Amygdala (tissue), 56 donors: Measurements from ENCODE around the gene PTPRN2.
"Not testable (repeated sequence)": the region's sequence is repeated elsewhere in the genome, so short reads cannot be mapped to it uniquely, and the experiment has no call there.

Experiments
- DNase-seq, 56 donors: peaks; one replicate each; lab custom pipeline; 2025; lab: John Stamatoyannopoulos, UW

PTPRN2 gene

DNA sequence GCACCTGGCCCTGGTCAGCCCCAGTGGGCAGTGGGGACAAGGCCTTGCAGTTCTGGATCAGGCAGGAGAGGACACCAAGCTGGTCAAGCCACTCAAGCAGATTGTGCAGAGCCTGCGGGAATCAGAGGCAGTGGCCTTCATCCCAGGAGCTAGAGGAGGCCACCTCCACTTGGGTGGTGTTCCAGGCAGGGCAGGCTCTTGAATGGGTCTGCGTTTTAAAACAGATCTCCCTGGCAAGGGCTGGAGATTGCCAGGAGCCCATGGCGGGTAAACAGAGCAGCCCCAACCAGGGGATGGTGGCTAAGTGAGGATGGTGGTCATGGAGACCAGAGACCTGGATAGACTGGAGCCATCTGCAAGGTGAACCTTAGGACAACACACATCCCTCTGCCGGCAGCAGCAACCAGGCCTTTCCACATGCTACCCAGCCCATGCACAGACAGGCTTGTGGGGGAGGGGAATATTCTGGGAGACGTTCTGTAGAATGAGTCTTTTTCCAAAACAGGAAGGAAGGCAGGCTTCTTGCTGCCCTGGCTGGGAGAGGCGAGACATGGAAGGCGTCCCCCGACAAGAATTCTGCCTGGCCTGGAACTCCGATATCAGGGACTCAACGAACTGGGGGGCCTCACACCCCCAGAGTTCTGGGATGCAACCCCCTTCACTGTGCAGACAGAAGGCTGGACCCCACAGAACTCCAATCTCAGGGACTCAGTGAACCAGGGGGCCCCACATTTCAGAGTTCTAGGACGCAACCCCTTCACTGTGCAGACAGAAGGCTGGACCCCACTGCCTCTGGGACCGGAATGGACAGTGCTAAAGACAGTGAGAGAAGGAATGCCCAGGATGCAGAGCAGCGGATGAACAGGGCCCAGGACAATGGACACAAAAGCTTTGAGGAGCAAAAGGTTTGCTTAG is 264.8 kb downstream of the PTPRN2 start:
- DNase-seq: no peak

DNA sequence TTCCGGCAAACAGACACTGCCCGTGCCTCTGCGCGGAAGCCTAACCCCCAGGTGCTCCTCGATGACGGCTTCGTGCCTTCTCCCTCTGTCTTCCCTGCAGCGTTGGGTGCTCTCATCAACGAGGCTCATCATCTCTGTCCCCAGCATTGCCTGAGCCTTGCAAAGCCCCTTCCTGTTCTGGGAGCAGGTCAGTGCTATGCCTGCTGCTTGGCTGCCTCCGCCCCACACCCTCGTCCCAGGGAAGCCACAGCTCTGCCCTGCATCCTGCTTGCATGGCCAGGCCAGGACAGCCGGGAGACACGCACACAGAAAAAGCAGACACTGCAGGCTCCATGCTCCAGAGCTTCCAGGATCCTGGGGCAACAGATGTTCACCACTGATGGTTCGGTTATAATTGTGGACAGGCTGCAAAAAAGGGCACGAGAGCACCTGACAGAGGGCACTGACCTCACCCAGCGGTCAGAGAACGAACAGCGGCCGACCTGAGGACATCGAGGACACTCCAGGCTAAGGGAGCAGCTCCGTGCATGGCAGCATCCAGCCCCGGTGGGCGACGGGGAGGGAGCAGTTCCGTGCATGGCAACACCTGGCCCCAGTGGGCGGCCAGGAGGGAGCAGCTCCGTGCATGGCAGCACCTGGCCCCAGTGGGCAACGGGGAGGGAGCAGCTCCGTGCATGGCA is 265.5 kb downstream of the PTPRN2 start:
- DNase-seq: no peak

DNA sequence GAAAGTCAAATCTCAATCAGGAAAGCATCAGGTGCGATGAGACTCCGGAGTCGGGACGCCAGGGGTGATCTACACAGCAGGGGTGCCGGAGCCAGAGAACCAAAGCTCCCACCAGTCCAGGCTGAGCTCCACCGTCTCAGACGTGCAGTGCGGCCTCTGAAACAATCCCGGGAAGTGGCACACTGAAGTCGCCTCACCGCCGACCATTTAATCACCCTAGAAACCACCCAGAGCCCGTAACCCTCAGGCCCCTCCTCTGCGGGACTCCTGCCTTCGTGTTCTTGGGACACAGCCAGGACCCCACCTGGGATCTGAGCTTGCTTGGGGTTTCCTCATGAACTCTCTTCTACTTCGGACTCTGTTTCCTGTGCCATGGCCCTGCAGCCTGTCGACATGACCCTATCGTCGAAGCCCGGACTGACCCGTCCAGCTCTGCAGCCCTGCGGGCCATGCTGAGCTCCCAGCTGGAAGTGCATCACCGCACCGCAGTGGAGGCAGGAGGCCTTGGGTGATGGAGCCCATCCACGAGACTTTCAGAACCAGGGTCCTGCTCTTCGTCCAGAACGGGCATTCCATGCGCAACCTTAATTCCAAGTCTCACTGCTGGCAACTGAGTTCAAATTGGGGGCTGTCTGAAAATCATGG is 266.4 kb downstream of the PTPRN2 start:
- no peak for DNase-seq

DNA sequence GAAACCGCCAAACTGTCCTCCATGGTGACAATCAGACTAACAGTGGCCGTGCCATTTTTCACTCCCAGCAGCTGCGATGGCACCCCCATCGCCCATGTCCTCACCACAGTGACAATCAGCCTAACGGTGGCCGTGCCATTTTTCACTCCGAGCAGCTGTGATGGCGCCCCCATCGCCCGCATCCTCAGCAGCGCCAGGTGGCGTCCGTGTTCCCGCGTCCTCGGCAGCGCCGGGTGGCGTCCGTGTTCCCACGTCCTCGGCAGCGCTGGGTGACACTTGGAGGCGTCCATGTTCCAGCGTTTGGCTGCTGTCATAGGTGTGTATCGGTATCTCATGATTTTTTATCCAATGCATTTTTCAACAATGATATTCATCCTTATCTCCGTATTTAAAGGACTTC is 267.3 kb downstream of the PTPRN2 start:
- no peak for DNase-seq

DNA sequence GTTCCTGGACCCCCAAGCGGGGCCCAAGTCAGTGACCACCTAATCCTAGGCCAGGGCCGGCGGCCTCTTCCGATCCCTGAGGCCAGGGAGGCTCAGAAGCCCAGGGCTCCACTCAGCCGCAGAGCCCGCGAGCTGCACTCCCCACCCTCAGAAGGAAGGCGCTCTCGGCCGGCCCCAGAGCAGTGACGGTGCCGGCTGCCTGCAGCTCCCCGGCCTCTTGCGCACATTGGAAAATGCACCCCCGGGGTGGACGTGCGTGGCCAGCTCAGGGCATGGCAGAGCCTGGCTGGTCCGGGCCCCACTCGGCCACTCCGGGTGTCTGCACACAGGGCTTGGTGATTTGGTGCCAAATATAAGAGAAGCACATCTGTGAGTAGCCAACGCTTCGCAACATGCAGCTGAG is 269.1 kb downstream of the PTPRN2 start:
- DNase-seq: no peak

DNA sequence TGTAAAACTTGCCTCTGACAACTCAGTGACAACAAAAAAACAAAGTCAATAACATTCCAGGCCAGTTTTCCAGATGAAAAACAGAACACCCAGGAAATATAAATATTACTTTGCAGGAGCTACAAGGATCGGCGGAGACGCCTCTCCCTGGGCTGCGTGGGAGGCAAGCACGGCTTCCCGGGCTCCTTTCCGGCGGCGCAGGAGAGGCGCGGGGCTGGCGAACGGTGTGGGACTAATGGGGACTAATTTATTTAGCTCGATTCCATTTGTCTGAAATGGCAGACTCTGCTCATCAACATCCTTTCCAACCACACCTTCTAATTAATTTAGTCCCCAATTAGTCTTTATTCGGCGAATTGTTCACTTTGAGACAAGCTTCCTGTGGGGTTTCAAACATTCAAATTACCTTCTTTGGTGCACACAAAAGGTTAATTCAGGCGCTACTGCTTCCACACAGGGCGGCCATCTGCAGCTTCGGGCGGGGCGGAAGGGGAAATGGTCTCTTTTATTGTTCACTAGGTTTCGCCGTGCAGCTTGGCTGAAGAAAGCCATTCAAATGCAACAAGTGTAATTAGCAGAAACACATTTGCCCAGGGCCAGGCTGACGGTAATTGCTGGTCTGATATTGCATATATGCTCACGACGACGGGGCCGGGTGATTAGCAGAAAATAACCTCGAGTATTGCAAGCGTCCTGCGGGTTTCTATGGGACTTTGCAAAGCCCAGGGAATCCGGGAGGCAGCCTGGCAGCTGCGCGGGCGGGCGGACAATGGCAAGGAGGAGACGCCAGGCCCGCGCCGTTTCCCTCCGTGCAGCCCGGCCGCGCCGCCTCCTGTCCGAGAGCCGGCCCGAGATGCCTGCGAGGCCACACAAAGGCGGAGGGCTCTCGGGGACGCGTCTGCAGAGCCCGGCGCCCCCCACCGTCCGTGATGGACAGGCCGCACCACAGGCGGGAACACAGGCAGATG is 270.1 kb downstream of the PTPRN2 start:
- DNase-seq: peak in 11 of 56 donors; percentile 10 to 61 (median 30)

DNA sequence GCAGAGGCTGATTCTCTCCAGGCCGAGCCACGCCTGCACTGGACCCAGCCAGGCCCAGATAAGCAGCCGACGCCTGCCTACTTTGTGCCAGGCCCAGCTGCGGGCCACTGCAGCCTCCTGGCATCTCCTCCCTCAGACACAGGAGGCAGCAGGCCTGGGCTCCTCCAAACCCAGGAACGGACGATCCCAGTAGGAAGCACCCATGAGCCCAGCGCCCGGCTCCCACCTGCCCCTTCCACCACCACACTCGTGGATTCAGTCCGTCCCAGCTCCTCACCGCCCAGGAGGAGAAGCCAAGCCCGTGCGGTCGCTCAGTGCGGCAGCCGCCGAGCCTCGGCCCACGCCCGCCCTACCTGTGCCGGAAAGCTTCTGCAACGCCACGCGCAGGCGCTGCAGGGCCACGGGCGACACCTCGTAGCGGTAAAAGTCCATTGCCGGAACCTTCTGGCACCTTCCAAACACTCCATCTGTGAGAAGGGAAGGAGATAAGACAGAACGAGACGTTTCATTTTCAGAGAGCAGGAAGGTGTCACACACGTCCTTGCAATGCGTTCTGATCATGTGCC is 271.1 kb downstream of the PTPRN2 start:
- DNase-seq: no peak

DNA sequence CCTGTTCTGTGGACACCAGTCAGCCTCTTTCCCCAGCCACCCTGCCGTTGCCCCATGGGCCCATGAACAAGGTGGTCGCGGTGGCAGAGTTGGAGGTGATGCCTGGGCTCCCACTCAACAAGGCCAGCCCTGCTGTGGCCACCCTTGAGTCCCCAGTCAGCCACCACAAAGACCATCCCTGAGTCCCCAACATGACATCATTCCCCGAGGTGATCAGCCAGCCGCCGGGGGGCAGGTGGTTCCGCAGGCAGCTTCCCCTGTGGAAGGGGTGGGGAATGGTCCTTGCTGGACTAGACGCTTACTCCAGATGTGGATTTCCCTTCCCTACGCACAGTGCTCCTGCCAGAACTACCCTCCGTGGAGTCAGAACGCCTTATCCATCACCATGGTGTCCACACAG is 271.7 kb downstream of the PTPRN2 start:
- DNase-seq: no peak

DNA sequence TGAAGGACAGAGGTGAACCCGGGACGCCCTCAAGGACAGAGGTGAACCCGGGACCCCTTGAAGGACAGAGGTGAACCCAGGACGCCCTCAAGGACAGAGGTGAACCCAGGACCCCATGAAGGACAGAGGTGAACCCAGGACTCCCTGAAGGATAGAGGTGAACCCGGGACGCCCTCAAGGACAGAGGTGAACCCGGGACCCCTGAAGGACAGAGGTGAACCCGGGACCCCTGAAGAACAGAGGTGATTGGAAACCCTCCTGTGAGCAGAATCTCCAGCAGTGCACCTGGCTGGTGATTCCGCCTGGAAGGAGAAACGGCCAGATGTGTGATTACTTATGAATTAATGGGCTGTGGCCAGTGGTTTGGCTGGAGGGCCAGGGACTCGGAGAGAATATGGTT is 272.3 kb downstream of the PTPRN2 start:
- no peak for DNase-seq

DNA sequence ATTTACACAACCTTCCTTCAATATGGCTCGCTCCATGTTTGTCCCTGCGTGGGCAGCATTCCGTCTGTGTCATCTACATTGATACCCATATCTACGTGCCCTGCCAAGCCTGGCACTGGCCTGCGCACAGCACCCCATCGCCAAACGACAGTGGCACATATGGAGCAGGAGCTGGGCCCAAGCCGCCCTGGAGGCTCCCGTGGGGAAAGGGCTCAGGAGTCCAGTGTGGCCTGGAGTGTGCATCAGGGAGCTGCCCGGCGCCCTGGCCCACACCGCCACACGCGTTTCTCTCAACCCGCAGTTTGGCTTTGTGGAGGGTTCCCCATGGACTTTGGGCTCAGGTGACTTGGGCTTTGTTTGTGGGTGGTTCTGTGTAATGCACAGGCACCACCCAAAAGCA is 273.2 kb downstream of the PTPRN2 start:
- DNase-seq: no peak

DNA sequence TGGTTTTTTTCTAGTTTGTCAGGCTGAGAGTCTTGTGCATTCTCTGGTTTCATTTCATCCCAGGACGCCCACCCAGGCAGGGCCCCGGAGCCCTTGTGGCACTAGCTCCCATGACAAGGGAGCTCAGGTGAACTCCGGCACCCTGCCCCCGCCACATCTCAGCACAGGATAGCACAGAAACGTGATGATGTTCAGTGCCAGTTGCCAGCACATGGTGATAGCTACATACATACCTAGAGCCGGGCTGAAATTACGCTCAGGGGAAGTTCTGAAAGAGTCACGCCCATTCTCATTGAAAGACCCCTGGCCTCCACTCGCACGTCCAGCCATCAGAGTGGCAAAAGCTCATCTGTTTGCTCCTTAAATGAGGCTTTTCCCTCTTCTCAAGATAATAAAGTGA is 273.7 kb downstream of the PTPRN2 start:
- no peak for DNase-seq

DNA sequence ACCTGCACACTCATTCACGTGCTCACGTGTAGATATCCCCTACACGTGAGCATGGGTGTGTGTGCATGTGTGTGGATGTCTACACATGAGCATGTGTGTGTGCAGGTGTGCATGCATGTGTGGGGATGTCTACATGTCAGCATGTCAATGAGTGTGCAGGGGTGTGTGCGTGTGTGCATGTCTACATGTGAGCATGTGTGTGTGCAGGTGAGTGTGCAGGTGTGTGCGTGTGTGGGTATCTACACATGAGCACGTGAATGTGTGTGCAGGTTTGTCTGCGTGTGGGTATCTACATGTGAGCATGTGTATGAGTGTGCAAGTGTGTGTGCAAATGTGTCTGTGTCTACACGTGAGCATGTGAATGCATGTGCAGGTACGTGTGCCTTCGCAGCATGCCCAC is 274.8 kb downstream of the PTPRN2 start:
- no peak for DNase-seq

DNA sequence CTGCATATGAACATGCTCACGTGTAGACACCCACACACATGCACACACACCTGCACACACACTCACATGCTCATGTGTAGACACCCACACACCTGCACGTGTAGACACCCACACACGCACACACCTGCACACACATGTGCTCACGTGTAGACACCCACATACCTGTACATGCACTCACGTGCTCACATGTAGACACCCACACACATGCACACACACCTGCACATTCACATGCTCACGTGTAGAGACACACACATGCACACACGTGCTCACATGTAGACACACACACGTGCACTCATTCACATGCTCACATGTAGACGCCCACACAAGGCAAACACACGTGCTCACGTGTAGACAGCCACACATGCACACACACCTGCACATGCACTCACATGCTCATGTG is 275.8 kb downstream of the PTPRN2 start:
- no peak for DNase-seq

DNA sequence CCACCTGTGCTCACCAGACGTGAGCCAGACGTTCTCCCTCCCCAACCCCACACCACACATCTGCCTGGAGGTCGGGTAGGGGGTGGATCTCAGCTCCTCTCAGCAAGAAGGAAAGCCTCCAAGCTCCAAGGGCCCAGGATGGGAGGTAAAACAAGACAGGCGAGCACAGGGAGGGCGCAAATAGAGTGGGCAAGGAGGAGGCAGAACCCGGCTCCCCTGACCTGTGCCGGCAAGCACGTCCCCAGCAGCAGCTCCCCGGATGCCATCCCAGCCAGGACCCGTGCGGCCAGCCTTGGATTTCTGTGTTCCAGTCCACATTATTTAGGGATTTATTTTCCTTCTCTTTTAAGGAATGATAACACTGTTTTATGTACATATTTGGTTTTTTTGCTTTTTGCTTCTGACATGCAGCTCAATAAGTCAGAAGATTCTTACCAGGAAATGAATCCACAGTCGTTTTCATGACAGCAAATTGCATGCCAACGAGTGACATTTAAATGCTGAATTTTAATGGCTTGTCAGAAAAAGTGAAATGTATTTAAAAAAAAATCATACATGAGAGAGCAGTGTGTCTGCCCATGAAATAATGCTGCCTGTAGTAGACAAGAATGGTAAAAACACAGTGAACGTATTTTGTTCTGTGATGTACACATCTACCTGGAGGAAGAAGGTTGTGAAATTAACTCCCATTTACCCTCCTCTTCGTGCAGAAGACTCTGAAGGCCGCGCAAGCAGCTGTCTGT is 276.5 kb downstream of the PTPRN2 start:
- no peak for DNase-seq

DNA sequence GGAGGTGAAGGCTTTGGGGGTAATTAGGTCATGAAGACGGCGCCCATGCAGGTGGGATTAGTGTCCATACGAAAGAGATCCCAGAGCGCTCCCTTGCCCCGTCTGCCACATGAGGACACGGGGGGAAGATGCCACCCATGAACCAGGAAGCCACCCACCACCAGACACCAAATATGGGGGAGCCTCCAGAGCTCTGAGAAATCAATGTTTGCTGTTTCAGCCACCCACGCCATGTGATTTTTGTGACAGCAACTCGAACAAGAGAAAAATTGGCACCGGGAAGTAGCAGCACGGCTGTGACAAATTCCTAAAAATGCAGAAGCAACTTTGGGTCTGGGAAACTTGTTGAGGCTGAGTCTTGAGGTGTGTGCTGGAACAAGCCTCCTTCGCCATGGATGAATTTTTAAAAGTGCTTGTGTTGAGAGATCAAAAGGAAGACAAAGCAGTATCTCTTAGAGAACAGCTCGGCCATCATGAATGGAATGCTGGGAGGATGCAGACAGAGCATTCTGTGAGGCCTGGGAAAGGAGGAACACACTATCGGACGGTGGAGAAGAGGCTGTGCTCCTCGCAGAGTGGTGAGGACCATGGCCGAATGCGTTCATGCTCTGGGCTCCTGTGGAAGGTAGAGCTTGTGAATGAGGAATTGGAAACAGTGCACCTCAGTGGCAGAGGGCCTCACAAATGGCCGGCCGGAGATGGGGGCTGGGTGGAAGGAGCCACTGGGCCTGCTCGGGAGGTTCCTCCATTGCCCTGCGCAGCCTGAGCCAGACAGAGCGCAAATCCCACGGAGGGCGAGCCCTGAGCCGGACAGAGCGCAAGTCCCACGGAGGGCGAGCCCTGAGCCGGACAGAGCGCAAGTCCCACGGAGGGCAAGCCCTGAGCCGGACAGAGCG is 277.5 kb downstream of the PTPRN2 start:
- no peak for DNase-seq

DNA sequence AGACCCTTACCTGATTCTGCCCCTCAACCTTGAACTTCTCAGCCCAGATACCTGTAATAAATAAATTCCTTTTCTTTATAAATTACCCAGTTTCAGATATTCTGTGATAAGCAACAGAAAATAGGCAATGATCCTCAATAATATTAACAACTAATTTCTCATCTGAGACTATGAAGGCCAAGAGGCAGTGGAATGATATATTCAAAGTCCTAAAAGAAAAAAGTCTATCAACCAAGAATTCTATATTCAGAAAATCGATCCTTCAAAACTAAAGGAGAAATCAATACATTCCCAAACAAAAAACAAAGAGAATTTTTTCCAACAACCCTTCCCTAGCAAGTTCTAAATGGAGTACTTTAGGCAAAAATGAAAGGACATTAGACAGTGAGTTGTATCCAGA is 279.6 kb downstream of the PTPRN2 start:
- DNase-seq: no peak

DNA sequence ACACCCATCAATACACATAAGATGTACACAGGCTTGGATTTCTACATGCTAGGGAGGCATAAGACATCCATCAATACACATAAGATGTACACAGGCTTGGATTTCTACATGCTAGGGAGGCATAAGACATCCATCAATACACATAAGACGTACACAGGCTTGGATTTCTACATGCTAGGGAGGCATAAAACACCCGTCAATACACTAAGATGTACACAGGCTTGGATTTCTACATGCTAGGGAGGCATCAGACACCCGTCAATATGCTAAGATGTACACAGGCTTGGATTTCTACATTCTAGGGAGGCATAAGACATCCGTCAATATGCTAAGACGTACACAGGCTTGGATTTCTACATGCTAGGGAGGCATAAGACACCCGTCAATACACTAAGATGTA is 283.6 kb downstream of the PTPRN2 start:
- DNase-seq: not testable (repeated sequence)

DNA sequence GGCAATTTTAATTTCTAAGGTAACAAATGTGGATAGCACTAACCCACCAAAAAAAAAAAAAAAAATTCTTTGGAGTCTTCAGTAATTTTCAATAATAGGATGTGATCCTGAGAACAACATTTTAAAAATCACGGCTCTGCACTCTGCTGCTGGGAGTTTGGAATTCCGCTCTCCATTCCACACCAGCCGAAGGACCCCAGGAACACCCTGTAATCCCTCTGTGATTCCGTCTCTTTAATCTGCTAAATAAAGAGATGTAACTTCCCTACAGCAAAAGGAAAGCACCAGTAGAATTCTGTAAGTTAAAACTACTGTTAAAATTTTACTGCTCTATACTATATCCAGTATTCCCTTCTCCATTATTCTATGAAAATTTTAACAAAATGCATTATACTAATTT is 284.5 kb downstream of the PTPRN2 start:
- no peak for DNase-seq
